NCI-H446 (cell line): ENCODE measurements around the gene NIM1K.
"Not testable (repeated sequence)": the region's sequence is repeated elsewhere in the genome, so short reads cannot be mapped to it uniquely, and the experiment has no call there.

Experiments used
- DNase-seq, 2 experiments: peaks; one replicate each; lab custom pipeline; 2025; lab: John Stamatoyannopoulos, UW

The NIM1K gene

DNA sequence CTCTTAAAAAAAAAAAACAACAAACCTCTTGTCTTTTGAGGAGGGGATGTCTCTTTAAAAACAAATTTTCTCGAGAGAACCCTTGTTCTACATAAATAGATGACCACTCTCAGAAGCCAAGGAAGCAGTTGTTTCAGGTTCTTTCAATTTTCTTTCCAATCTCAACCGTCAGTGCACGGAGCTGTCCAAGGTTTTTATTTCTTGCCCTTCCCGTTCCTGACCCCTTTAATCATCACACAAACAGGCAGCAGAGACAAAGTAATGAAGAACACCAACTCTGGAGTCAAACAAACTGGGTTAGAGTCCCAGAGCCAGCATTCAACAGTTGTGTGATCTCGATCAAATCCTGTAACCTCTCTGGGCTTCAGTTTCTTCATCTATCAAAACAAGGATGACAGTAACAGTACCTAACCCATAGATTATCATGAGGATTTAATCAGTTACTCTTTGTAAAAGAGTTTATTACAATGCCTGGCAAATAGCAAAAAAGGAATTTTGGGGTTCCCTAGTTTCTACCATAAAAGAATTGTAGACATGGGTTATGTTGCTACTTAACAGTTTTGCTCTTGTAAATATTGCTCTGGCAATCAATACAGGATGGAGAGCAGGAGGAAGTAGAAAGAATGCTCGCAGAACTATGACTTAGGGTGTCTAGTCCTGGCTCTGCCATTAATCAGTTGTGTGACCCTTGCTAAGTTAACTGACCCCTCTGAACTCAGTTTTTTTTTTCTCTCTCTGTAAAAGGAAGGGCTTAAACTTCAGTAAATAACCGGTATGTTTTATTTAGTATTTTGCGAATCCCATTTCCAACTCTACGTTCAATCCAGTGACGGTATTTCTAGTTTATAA, 1.0 kb upstream of the NIM1K start:
- no peak for DNase-seq

DNA sequence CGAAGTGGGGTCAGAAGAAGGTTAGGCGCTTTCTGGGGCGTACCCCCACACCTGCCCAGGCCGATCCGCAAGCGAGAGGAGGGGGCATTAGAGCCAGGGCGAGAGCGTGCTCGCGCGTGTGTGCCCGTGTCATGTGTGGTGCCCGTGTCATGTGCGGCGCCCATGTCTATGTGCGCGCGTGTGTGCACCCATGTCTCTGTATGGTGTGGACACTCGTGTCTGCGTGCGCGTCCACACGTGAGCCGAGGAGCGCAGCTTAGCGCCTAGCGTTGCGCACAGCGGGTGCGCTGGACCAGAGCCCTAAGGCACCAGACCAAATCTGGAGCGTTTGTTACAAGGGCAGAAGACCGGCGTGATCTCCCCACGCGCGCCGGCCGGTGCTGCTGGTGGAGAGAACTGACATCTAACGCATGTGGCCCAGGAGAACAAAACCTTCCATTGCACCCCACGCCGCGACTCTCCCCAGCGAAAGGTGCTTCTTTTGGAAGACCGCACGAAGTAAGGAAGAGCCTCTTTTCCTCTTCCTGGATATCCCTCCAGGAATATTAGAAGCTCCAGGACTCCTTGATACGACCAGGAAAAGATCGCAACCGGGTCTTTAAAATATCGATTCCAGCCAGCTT, 644 bp downstream of the NIM1K start:
- DNase-seq, result peak; percentile 13 to 58

DNA sequence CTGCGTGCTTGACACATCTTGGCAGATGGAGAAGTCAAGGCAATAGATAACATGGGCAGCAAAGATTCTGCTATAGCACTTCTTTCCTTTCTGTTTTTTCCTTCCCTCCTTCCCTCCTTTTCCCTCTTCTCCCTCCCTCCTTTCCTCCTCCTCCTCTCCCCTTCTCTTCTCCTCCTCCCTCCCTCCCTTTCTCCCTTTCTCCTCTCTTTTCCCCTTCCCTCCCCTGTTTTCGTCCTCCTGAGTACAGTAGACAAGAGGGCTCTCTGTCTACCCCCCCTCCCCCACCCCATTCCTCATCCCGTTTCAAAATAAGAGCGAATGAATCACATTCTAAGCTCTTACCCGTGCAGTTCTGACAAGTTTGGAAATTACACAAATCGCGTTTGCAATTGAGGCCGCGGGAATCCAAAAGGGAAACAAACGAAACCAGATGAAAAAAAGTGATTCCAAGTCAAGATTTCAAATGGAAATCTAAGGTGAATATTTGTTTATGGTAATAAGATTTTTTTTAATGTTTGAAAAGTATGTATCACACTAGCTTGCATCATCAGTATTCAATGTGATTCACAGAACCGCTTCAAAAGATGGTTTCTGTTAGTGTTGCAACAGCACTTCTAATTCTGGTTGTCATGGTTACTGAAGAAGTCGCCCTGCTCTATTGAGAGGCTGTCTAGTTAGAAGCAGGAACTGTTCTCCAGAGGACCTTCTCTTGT, 1.3 kb downstream of the NIM1K start:
- peak; percentile 77 to 85 for DNase-seq

DNA sequence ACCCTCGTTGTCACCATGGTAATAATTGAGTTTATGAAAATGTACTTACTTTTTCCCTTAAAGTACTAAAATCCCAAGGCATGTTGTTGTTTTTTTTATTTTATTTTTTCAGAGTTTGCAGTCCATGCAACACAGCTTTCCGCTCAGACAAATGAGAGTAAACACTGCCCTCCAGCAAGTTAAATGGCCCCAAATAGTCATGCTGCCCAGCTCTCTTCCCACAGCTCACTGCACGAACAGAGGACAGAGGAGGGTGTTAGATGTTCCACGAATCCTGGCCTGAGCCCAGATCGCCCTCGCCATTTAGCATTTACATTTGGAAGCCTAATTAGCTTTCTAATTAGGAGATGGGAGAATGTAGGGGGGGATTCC, 1.9 kb downstream of the NIM1K start:
- no peak for DNase-seq

DNA sequence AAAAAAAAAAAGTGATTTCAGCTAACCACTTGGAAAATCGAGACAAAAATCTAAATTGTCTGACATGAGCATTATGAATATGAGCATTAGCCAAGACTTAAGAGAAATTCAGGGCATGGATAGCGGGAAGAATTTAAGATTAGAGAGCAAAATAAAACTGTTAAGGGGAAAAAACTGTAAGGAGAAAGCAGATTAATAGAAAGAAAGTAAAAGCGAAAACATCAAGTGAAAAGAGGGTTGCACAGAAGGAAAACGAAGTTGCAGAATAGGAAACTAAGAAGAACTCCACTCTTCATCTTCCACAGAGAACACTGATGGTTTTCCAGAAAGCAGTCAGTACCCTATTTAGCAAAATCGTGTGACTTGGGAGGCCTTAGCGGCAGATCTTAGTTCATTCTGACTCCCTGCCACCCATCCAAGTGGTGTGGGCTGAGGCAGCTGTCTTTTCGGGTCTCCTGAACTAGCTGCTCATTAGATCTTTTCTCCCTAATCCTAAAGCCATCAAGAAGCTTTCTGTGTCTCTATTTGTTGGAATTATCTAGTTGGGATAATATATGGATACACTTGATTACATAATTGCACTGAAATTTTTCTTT, 3.7 kb downstream of the NIM1K start:
- DNase-seq, result no peak

DNA sequence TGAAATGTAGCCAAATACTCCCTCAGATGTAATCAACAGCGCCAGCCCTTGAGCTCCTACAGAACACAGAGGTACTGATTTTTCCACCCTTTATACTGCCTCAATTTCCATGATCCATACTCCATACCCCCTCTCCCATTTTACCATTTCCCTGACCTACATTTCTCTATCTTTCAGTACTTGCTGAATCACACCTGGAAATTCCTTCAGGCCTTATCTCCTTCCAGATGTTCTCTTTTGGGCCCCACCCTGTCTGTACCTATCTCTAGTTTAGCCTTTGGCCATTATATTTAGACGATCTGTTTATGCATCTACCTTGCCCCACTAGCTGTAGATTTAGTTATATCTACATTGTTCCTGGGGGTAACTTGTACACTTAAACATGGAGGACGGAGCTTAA, 5.5 kb downstream of the NIM1K start:
- no peak for DNase-seq

DNA sequence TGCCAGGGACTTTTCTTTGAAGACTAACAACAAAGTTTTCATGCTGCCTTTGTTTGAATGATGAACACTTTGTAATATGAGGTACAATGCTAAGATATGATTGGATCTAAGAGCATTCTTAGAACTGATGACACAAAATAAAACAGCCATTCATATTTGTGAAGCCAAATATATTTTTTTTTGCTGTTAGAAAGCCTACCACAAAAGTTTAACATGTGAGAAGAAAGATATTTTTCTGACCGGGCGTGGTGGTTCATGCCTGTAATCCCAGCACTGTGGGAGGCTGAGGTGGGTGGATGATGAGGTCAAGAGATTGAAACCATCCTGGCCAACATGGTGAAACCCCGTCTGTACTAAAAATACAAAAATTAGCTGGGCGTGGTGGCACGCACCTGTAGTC, 9.4 kb downstream of the NIM1K start:
- not testable (repeated sequence) for DNase-seq

DNA sequence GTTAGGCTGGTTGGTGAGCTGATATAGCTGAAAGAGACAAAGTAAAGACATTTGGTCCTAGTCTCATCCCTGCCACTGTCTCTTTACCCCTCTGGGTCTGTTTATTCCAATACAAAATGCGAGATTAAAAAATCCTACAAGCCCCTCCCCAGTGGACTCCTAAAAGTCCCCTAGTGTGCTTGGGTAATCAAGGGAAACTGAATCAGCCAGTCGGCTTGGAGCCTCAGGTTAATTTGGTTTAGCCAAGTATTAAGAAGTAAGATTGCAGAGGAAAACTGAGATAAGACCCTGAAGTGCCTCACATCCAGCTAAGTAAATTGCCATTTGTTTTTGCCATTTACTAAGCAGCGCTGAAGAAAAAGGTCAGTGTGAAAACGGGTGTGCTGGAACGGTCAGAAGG, 10.4 kb downstream of the NIM1K start:
- DNase-seq, result no peak

DNA sequence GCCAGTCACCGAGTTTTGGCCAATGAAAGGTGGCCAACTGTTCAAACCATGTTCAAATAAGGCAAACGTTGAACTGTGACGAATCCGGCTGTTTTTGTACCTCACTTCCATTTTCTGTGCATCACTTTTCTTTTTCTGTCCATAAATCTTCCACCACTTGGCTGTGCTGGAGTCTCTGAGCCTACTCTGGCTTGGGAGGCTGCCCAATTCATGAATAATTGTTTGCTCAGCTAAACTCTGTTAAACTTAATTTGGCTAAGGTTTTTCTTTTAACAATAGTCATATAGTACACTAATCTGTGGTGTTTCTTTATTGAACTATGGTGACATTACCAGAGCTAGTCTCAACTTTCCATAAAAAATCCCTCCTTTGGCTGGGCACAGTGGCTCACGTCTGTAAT, 11.3 kb downstream of the NIM1K start:
- DNase-seq, result peak in 1 of 2 experiments; percentile 37

DNA sequence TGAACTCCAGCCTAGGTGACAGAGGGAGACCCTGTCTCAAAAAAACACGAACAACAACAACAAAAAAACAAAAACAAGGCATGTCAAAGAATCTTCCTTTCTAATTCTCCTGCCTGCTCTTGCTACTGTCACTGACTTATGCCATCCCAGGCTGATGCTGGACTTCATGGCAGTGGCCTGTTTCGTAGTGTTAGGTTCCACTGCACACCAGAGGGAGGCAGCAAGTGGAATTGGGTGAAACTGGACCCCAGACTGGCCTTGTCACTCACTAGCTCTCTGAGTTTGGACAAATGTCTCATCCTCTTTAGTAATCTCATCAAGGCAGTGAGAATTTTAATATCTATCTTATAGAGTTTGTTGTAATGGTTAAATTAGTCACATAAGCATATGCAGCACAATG, 12.9 kb downstream of the NIM1K start:
- no peak for DNase-seq

DNA sequence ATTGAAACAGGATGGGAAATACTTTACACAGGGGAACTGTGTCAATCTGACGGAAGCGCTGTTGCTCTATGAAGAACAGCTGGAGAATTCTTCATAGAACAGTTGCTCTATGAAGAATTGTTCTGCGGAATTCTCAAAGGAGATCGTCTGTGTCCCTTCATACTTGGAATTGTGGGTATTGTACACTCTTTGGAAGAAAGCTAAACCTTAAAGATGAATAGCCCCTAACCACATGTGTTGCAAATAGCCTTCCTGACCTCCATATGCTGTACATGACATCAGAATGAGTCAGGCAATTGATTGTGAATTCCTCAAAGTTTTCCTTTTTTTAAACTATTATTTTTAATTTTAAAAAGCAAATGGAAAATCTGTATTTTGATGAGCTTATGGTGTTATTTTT, 15.6 kb downstream of the NIM1K start:
- DNase-seq, result no peak

DNA sequence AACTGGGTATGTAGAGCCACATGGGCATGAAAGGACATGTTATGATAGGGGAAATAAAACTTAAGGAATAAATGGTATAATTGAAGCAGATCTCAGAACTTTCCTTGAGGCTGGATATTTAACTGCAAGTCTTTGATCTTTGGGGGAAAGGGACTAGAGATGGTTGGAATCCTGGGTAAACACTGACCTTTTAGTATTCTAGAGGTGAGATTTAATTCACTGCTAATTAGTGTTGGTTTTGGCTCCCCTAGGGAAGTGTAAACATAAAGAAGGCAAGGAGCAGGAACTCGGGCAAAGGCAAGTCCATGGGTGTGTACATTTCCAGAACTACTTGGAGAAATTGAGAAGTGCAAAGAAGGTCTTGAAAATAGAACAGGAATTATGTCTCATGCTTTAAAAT, 16.6 kb downstream of the NIM1K start:
- no peak for DNase-seq

DNA sequence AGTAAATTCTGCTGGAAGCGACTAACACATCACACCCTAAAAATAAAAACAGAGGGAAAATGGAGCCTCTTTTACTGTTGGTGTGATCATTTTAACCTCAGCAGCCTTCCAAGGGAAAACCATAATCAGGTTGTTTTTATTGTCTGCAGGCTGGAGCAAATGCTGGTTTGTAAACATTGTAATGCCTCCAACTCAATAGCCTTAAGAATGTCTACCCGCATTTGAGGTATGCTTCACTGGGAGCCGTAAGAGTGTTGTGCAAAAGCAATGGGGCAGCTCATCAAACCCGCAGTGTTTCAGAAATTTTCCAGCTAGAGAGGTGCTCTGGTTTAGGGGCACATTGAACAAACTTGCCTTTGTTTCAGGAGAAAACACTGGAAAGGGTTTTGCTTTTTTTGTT, 17.0 kb downstream of the NIM1K start:
- no peak for DNase-seq

DNA sequence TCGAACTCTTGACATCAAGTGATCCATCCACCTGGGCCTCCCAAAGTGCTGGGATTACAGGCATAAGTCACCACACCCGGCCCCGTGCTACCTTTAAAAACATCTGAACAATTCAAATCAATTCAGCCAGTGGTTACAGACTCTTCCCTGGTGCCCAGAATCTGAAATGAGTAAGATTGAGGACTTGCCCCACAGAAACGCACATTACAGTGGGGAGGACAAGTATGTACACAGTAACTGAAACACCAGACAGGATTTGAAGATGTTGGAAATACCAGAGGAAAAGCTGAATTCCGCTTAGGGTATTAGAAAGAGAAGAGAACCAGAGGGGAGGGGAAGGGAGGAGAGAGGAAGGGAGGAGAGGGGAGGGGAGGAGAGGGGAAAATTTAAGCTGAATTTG, 17.8 kb downstream of the NIM1K start:
- no peak for DNase-seq

DNA sequence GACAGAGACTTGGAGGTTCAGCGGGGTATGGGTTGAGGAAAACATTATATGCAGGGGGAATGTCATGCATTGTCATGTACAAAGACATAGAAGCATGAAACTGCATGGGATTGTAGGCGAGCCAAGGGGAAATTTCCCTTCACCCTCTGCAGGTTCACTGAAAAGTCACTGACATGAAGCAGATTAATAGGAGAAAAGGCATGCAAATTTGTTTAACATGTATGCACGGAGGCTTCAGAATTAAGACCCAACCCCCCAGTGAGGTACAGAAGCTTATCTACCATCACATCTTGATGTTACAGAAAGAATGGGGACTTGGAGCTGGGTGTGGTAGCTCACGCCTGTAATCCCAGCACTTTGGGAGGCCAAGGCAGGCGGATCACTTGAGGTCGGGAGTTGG, 18.5 kb downstream of the NIM1K start:
- no peak for DNase-seq

DNA sequence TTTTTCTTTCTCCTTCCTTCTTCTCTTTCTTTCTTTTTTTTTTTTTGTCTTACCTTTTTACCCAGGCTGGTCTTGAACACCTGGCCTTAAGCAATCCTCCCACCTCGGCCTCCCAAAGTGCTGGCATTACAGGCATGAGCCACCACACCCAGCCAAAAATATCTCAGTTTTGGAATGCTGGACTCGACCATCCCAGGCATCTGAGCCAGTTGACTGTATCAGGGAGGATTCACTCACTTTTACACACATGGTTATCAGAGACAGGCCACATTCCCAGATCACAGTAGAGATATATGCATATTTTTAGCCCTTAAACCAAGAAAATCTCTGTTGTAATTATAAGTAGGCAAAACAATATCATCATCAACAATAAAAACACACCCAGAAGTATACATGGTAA, 21.9 kb downstream of the NIM1K start:
- DNase-seq, result no peak

DNA sequence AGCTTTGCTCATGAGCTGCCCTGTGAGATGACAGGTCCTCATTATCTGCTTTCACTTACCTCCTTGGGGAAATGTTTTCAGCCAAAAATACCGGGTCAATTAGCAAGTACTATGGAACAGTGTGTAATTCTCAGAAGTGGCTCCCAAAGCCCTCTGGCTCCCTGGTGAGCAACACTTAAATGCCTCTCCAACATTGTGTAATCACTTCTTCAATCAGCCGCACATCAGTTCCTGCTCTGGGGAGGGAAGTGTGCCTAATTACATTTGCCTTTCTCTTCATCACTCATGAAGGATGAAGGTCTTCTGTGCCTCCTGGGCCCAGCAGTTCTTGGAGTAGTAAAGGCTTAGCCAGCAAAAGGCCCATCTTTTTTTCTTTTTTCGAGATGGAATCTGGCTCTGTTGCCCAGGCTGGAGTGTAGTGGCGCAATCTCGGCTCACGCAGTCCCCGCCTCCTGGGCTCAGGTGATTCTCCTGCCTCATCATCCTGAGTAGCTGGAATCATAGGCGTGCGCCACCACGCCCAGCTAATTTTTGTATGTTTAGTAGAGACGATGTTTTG, 23.1 kb downstream of the NIM1K start:
- DNase-seq, result no peak

DNA sequence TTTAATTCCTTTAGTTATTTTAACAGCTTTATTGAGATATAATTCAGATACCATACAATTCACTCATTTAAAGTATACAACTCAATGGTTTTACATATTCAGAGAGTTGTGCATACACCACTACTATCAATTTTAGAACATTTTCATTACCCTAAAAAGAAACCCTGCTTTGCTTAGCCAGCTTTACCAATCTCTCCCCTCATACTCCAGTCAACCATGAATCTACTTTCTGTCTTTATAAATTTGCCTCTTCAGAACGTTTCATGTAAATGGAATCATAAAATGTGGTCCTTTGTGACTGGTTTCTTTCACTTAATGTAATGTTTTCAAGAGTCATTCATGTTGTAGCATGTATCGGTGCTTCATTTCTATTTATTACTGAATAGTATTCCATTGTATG, 24.9 kb downstream of the NIM1K start:
- DNase-seq, result no peak

DNA sequence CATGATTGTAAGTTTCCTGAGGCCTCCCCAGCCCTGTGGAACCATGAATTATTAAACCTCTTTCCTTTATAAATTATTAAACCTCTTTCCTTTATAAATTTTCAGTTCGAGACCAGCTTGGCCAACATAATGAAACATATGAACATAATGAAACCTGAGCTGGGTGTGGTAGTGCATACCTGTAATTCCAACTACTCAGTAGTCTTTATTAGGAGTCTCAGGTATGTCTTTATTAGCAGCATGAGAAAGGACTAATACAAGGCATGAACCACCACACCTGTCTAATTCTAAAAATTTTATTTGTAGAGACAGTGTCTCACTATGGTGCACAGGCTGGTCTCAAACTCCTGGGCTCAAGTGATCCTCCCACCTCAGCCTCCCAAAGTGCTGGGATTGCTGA, 27.1 kb downstream of the NIM1K start:
- DNase-seq, result no peak

DNA sequence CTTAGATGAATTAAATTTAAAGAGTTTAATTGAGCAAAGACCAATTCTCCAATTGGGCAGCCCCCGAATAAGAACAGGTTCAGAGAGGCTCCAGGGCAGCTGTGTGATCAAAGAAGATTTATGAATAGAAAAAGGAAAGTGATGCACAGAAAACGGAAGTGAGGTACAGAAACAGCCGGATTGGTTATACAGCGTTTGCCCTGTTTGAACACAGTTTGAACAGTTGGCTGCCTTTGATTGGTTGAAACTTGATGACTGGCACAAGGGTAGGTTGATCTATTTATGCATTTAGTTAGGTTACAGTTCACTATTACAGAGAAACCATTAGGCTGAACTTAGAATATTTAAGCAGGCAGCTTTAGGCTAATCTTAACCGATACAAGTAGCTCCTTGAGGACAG, 29.5 kb downstream of the NIM1K start:
- no peak for DNase-seq

DNA sequence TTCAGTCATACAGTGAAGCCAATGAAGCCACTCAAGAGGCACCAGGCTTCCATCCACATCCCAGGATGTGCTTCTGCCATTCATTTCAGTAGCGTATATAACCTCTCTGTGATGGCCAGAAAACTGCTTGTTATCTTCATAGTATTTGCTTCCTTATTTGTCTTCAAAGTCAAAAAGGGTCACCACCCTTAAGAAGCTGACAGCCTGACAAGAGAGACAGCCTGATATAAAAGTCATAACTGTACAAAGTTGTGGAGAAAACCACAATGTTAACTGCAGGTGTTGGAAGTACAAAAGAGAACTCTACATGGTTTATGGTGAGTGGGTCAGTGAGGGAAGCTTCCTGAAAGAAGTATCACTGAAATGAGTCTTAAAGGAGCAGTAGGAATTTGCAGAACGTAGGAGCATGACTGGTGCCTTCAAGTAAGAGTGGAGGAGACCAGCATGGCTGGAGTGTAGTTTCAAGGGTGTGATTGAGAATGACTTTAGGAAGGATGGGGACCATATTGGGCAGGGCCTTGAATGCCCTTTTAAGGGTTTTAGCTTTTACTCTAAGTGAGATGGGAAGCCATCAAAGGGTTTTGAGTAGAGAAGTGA, 33.7 kb downstream of the NIM1K start:
- DNase-seq, result no peak

DNA sequence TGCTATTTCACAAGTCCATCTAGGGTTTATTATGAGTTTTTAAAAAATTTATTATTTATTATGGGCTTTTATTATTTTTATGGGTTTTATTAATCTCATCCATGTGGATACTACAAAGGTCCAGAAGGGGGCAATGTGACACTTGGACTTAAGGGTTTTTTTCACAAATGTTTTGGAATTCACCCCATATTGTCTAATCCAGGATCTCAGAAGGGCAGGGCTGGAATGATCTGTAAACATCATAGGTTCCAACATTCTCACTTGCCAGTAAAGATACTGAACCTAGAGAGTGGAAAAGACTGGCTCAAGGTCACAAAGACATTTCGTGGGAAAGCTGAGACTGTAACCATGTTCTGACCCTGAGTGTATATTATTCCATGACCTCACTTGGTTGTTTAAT, 35.6 kb downstream of the NIM1K start:
- DNase-seq, result peak; percentile 25 to 51
